GM12878 (cell line): ENCODE results near the gene SLC35C1. TPM values are rescaled to one million over a fixed set of nuclear protein-coding genes. Genes with fewer than 3 reads are reported as not detected.

Source experiments
- ATAC-seq: fragments of 200-7000 bp; cut with Tn5 transposase; 3 replicates; pipeline ENCODE4 v1.9.1; 2020; ENCODE audit warnings: mild to moderate bottlenecking, moderate library complexity
- BruUV-seq: library from RNA; stranded (reverse); fragments of 400-500 nt; replicated peaks from 2 replicates; lab custom pipeline; 2021; lab: Mats Ljungman, UMichigan
- CTCF ChIA-PET: fragments of 300-600 bp; sonication (Branson Sonifier 250); formaldehyde crosslinking; extraction: SDS; loops from one replicate; lab custom pipeline; 2021; ENCODE audit warnings: inconsistent platforms; lab: Yijun Ruan, JAX
- POLR2A ChIA-PET: fragments of 350-600 bp; formaldehyde crosslinking; extraction: SDS; loops from one replicate; lab custom pipeline; 2021; ENCODE audit warnings: inconsistent platforms; lab: Charles Lee
- RAD21 ChIA-PET: fragments of 300-600 bp; sonication (Branson Sonifier 250); formaldehyde crosslinking; loops from one replicate; lab custom pipeline; 2023; ENCODE audit warnings: antibody characterized with exemption; ENCODE audit not compliant: unreplicated experiment; lab: Charles Lee
- SMC1A ChIA-PET: fragments of 300-600 bp; sonication (Branson Sonifier 250); formaldehyde crosslinking; loops from one replicate; lab custom pipeline; 2023; ENCODE audit not compliant: unreplicated experiment, uncharacterized antibody; lab: Charles Lee
- DNase-seq: peaks from one replicate; pipeline ENCODE4 v3.0.0-alpha.2; 2011; ENCODE audit warnings: low read depth, low spot score
- FAIRE-seq: peaks from 3 replicates; lab custom pipeline; 2011; peaks lifted over from hg19 to GRCh38; lab: Jason Lieb, UNC
- H2AFZ ChIP-seq: 2 replicates; pipeline ENCODE4 v1.6.0; 2011; ENCODE audit warnings: low read depth, low read length, control low read depth; ENCODE audit not compliant: control insufficient read depth
- H3K27ac ChIP-seq: 2 replicates; pipeline ENCODE4 v1.5.1; 2011; ENCODE audit warnings: control low read depth; ENCODE audit not compliant: control insufficient read depth, insufficient read depth
- H3K27me3 ChIP-seq, 2 experiments: replicated peaks in 1 of 2; 2 replicates each; pipeline versions ENCODE4 v1.6.0 to v1.6.1; 2011; ENCODE audit warnings: low read length in 1 of 2; ENCODE audit not compliant: control insufficient read depth in 2 of 2, insufficient read depth in 2 of 2
- H3K36me3 ChIP-seq, 2 experiments: 2 replicates each; pipeline ENCODE4 v1.5.1; 2011; ENCODE audit warnings: low read length in 1 of 2; ENCODE audit not compliant: control insufficient read depth in 2 of 2, insufficient read depth in 2 of 2
- H3K4me1 ChIP-seq: 2 replicates; pipeline ENCODE4 v1.6.1; 2011; ENCODE audit warnings: mild to moderate bottlenecking, low read length, moderate library complexity, mixed read lengths; ENCODE audit not compliant: control insufficient read depth, insufficient read depth
- H3K4me2 ChIP-seq: 2 replicates; pipeline ENCODE4 v1.6.0; 2011; ENCODE audit warnings: control low read depth; ENCODE audit not compliant: control insufficient read depth, insufficient read depth
- H3K4me3 ChIP-seq: fragments of 200-600 bp; sonication (generic); 2 replicates; pipeline ENCODE4 v1.5.1; 2016
- H3K79me2 ChIP-seq: 2 replicates; pipeline ENCODE4 v1.6.0; 2011; ENCODE audit warnings: low read length; ENCODE audit not compliant: control insufficient read depth, insufficient read depth
- H3K9ac ChIP-seq: 2 replicates; pipeline ENCODE4 v1.8.0; 2011; ENCODE audit warnings: low read length, control low read depth, mixed read lengths; ENCODE audit not compliant: control insufficient read depth, insufficient read depth
- H3K9me3 ChIP-seq: replicated peaks from 3 replicates; pipeline ENCODE4 v1.5.1; 2011; ENCODE audit warnings: mild to moderate bottlenecking, low read length; ENCODE audit not compliant: control insufficient read depth, insufficient read depth
- H4K20me1 ChIP-seq: 2 replicates; pipeline ENCODE4 v1.6.0; 2011; ENCODE audit not compliant: control insufficient read depth, insufficient read depth
- BCL3 ChIP-seq: IDR thresholded peaks from 2 replicates; pipeline ENCODE4 v1.6.1; 2011; ENCODE audit warnings: borderline replicate concordance, low read depth, mild to moderate bottlenecking, moderate library complexity, low read length; ENCODE audit not compliant: insufficient read depth, poor library complexity, severe bottlenecking
- CHD2 ChIP-seq: IDR thresholded peaks from 2 replicates; pipeline ENCODE4 v1.6.1; 2011; ENCODE audit warnings: low read depth, low read length, improper control_type of control experiment, borderline replicate concordance
- CTCF ChIP-seq, 3 experiments: IDR thresholded peaks in 2 of 3; conservative IDR thresholded peaks in 1 of 3; 2 replicates each; pipeline ENCODE4 v1.5.1; 2011; ENCODE audit warnings: low read depth in 3 of 3, low read length in 3 of 3, mild to moderate bottlenecking in 3 of 3, control low read depth in 2 of 3, moderate library complexity in 2 of 3, inconsistent platforms in 1 of 3, mixed read lengths in 1 of 3; ENCODE audit not compliant: control insufficient read depth in 2 of 3, insufficient read depth in 1 of 3; ENCODE audit errors: extremely low read depth in 1 of 3
- EGR1 ChIP-seq, 2 experiments: IDR thresholded peaks; 1 replicate in 1 of 2; 2 replicates in 1 of 2; pipeline ENCODE4 v1.6.1; 2011 to 2012; ENCODE audit warnings: low read depth in 2 of 2, low read length in 2 of 2, borderline replicate concordance in 1 of 2, mild to moderate bottlenecking in 1 of 2, moderate library complexity in 1 of 2
- FOS ChIP-seq: IDR thresholded peaks from 3 replicates; pipeline ENCODE4 v1.6.1; 2011; ENCODE audit warnings: borderline replicate concordance; ENCODE audit not compliant: insufficient read length; ENCODE audit errors: extremely low read depth
- GABPA ChIP-seq: IDR thresholded peaks from 2 replicates; pipeline ENCODE4 v1.6.1; 2014; ENCODE audit warnings: antibody characterized with exemption, low read depth, mild to moderate bottlenecking, inconsistent platforms
- HDAC2 ChIP-seq: fragments of 200-600 bp; sonication (generic); IDR thresholded peaks from 2 replicates; pipeline ENCODE4 v1.6.1; 2017
- HDAC6 ChIP-seq: fragments of 200-600 bp; sonication (generic); IDR thresholded peaks from one replicate; pipeline ENCODE4 v1.8.0; 2017; ENCODE audit warnings: antibody characterized with exemption; ENCODE audit not compliant: unreplicated experiment
- JUNB ChIP-seq: IDR thresholded peaks from 2 replicates; pipeline ENCODE4 v1.6.1; 2016; ENCODE audit warnings: antibody characterized with exemption, mild to moderate bottlenecking
- KAT2A ChIP-seq: conservative IDR thresholded peaks from 2 replicates; pipeline ENCODE4 v1.6.1; 2011; ENCODE audit warnings: low read depth, low read length; ENCODE audit not compliant: control insufficient read depth
- MTA2 ChIP-seq: fragments of 450-650 bp; IDR thresholded peaks from 2 replicates; pipeline ENCODE4 v1.6.1; 2016; ENCODE audit warnings: low read depth, mild to moderate bottlenecking, moderate library complexity
- PML ChIP-seq: IDR thresholded peaks from 2 replicates; pipeline ENCODE4 v1.6.1; 2012; ENCODE audit warnings: low read length, inconsistent platforms
- POU2F2 ChIP-seq: IDR thresholded peaks from 3 replicates; pipeline ENCODE4 v1.6.1; 2011; ENCODE audit warnings: low read depth, mild to moderate bottlenecking, low read length, borderline replicate concordance
- RAD21 ChIP-seq: IDR thresholded peaks from 2 replicates; pipeline ENCODE4 v1.6.1; 2011; ENCODE audit warnings: mild to moderate bottlenecking, low read depth, low read length, moderate library complexity; ENCODE audit not compliant: insufficient read depth
- RB1 ChIP-seq: fragments of 450-650 bp; formaldehyde crosslinking; IDR thresholded peaks from 2 replicates; pipeline ENCODE4 v1.6.1; 2017; ENCODE audit warnings: mild to moderate bottlenecking, borderline replicate concordance
- SMAD5 ChIP-seq: IDR thresholded peaks from 2 replicates; pipeline ENCODE4 v1.6.1; 2016; ENCODE audit warnings: antibody characterized with exemption, low read depth
- ZBTB33 ChIP-seq: fragments of 450-650 bp; IDR thresholded peaks from 2 replicates; pipeline ENCODE4 v1.6.1; 2017; ENCODE audit warnings: mild to moderate bottlenecking
- WGBS: methylation state at CpG from one replicate; pipeline ENCODE4 v1.1.6; 2016; ENCODE audit warnings: low lambda C conversion rate; ENCODE audit not compliant: insufficient replicate concordance, insufficient coverage; ENCODE audit errors: missing lambda C conversion rate; 5-methylcytosine and 5-hydroxymethylcytosine counted together
- in situ Hi-C: fragments of 300-500 bp; cut with MboI; formaldehyde crosslinking; loops from 9 replicates; pipeline ENCODE4 v1.14.3; 2018; ENCODE audit warnings: mixed read lengths
- intact Hi-C: fragments of 100-400 bp; cut with micrococcal nuclease; formaldehyde crosslinking; loops from one replicate; pipeline ENCODE4 v1.14.2; 2022; ENCODE audit not compliant: unreplicated experiment
- polyA plus RNA-seq, 11 experiments: library from polyadenylated mRNA; depleted of rRNA in 4 of 11; unstranded in 6 of 11; stranded (reverse) in 5 of 11; fragments of >200 nt; fragmentation: Nextera tagmentation in 4 of 11; fragmentation: Illumina TruSeq in 1 of 11; extraction: Ambion mirVana in 4 of 11; extraction: Trizol in 1 of 11; gene quantifications; 1 replicate in 1 of 11; 2 replicates in 10 of 11; pipeline versions ENCODE4 v1.2.1 to v1.2.3, GENCODE V29; 2011 to 2016; ENCODE audit warnings: inconsistent platforms in 2 of 11, missing spikeins in 2 of 11, low read depth in 1 of 11
- total RNA-seq, 4 experiments: library from RNA; depleted of rRNA in 3 of 4; stranded (reverse); fragments of >200 nt in 3 of 4; fragmentation: Illumina TruSeq in 1 of 4; extraction: Trizol in 1 of 4; gene quantifications; 2 replicates each; pipeline versions ENCODE4 v1.2.1 to v1.2.3, GENCODE V29; 2013 to 2021

The SLC35C1 gene
- total and polyA plus RNA-seq, 10 of the 15 experiments (the other 5 are each of a cell fraction or from before 2014, with no cell fraction given), result 0.55 to 9.7 (median 4.3) TPM

GRCh38 chr11:45843158-45843924, 38.4 kb downstream of the SLC35C1 start:
- in situ Hi-C loops, result no loop called here
- peak overlapping the region; percentile 86 for H2AFZ ChIP-seq
- H3K27me3 ChIP-seq, result no peaks in the 10 kb centered on the region
- no TSS peak for BruUV-seq
- H3K4me1 ChIP-seq, result peaks cover 2% of the 10 kb centered on the region; the same call in 1 of the 2 replicates
- H3K36me3 ChIP-seq, result no peaks in the 10 kb centered on the region
- ChIA-PET SMC1A (interaction anchor here (0.6 to 2.2 kb wide), 10 partner anchors 12 to 1285 kb away, joined by 3 to 9 read pairs (median 4); no protein-coding TSS in a partner anchor), POLR2A (interaction anchor here (0.6 to 1.7 kb wide), 9 partner anchors 8 to 87 kb away, joined by 3 to 5 read pairs (median 3); no protein-coding TSS in a partner anchor), RAD21 (interaction anchor here (0.6 to 2.3 kb wide), 13 partner anchors 8 to 164 kb away, joined by 3 to 13 read pairs (median 3); partner anchors contain the start of gene SLC35C1), CTCF (interaction anchor here (0.6 to 6.4 kb wide), 26 partner anchors 8 to 1895 kb away, joined by 3 to 36 read pairs (median 4); no protein-coding TSS in a partner anchor)
- H3K4me2 ChIP-seq, result peak overlapping the region; percentile 39
- no peaks in the 10 kb centered on the region for H3K9me3 ChIP-seq
- H4K20me1 ChIP-seq, result no peaks in the 10 kb centered on the region
- H3K27ac ChIP-seq, result no peak overlapping the region
- intact Hi-C loops, result loop anchor here (2.0 to 10.0 kb wide), 3 partner anchors 39 to 281 kb away; partner anchors contain the start of genes PHF21A and SLC35C1
- WGBS, result 13% methylated on average over 21 of the region's 22 CpGs
- 0 out of 2 replicates have a peak overlapping the region, but pooled peaks have one; percentile 1 for H3K4me3 ChIP-seq
- DNase-seq (peak; percentile 35), FAIRE-seq (peak; percentile 47), ATAC-seq (peak; percentile 39)
- H3K9ac ChIP-seq, result no peak overlapping the region
- 0 out of 2 replicates have a peak, but pooled peaks cover 1% of the 10 kb centered on the region for H3K79me2 ChIP-seq
- no peak for TF ChIP-seq KAT2A
- peak; percentile 51; the same call in 1 of the 2 replicates for TF ChIP-seq RAD21
- no peak for TF ChIP-seq ZBTB33
- TF ChIP-seq PML, result no peak
- TF ChIP-seq EGR1 (IDR thresholded peaks at IDR 0.05; ENCODE audit: borderline replicate concordance in 1 of 2, low read depth in 2 of 2, low read length in 2 of 2), result no peak
- TF ChIP-seq CTCF (IDR thresholded peaks at IDR 0.05 in 2 of 3, conservative IDR thresholded peaks at IDR 0.05 in 1 of 3; ENCODE audit: control insufficient read depth in 2 of 3, extremely low read depth in 1 of 3, insufficient read depth in 1 of 3, low read depth in 3 of 3, low read length in 3 of 3), result peak; percentile 92 to 99 (median 93); a peak in 5 of 6 replicates
- 0 out of 2 replicates have a peak, but pooled peaks have one; percentile 32 for TF ChIP-seq MTA2
- no peak for TF ChIP-seq GABPA
- TF ChIP-seq RB1, result peak; percentile 86; the same call in 1 of the 2 replicates
- no peak for TF ChIP-seq HDAC6
- TF ChIP-seq HDAC2, result no peak
- no peak for TF ChIP-seq JUNB
- TF ChIP-seq POU2F2, result peak; percentile 59; the same call in 1 of the 3 replicates
- no peak for TF ChIP-seq FOS
- no peak for TF ChIP-seq SMAD5
- peak; percentile 66 for TF ChIP-seq BCL3
- TF ChIP-seq CHD2, result peak; percentile 15; the same call in 1 of the 2 replicates
